Activated B cell treated with CpG ODN at 0.5 μM for 24 hours (primary cell): Measurements from ENCODE around the gene MVB12B. TPM values are rescaled to one million over a fixed set of nuclear protein-coding genes. Genes with fewer than 3 reads are reported as not detected.

Experiments used
- ATAC-seq: fragments of 200-7000 bp; cut with Tn5 transposase; one replicate; pipeline ENCODE4 v1.10.0; 2021; ENCODE audit warnings: low read depth, mild to moderate bottlenecking, moderate library complexity
- CTCF ChIA-PET: fragments of 350-600 bp; sonication (Branson Sonifier 250); formaldehyde crosslinking; loops from one replicate; lab custom pipeline; 2021; ENCODE audit warnings: antibody characterized with exemption; lab: Charles Lee
- POLR2A ChIA-PET: fragments of 350-600 bp; sonication (Branson Sonifier 250); formaldehyde crosslinking; loops from one replicate; lab custom pipeline; 2021; ENCODE audit warnings: antibody characterized with exemption; lab: Charles Lee
- DNase-seq: peaks from one replicate; pipeline ENCODE4 v3.0.0; 2022
- H3K27ac Mint-ChIP-seq: one replicate; pipeline ENCODE4 v1.8.0; 2020; ENCODE audit warnings: mixed read lengths
- H3K27me3 Mint-ChIP-seq: one replicate; pipeline ENCODE4 v1.8.0; 2021; ENCODE audit warnings: mixed read lengths
- H3K36me3 Mint-ChIP-seq: one replicate; pipeline ENCODE4 v1.8.0; 2021; ENCODE audit warnings: low read depth, mixed read lengths
- H3K4me1 Mint-ChIP-seq: one replicate; pipeline ENCODE4 v1.8.0; 2021; ENCODE audit warnings: mixed read lengths
- H3K4me3 Mint-ChIP-seq: one replicate; pipeline ENCODE4 v1.8.0; 2020; ENCODE audit warnings: mild to moderate bottlenecking, mixed read lengths
- H3K9me3 Mint-ChIP-seq: one replicate; pipeline ENCODE4 v1.8.0; 2020; ENCODE audit warnings: mixed read lengths
- intact Hi-C: fragments of 100-400 bp; cut with micrococcal nuclease; formaldehyde crosslinking; loops from one replicate; pipeline ENCODE4 v1.15.1; 2024
- total RNA-seq: library from RNA; stranded (reverse); gene quantifications from 2 replicates; pipeline ENCODE4 v1.2.3, GENCODE V29; 2022
- TF ChIP-seq, protein P1 (sequence below): fragments of 200-600 bp; IDR thresholded peaks from one replicate; pipeline ENCODE4 v1.8.0; 2022; ENCODE audit warnings: antibody characterized with exemption, mild to moderate bottlenecking

MVB12B gene
- total RNA-seq, 1 donor from 2014 or later = 2.5 TPM

DNA sequence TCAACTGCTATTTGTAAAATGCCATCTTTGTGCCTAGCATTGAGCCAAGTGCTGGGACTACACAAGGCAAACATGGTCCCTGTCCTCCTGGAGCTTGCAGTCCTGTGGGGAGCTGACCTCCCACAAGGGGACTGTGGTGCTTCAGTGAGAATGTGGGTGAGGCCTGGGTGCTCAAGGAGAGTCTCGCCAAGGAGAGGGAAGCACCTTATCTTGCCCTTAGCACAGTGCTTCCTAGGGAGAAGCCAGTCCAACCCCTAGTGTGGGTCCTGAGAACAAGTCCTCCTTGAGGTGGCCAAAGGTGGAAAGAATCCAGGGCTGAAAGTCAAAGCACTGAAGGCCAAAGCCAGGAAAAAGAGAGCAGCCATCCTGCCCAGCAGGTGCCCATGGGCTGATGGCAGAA is 31.1 kb upstream of the MVB12B start:
- no peak for DNase-seq
- Mint-ChIP-seq H3K36me3 (no peaks in the 10 kb centered on the region), H3K4me1 (no peaks in the 10 kb centered on the region), H3K9me3 (no peaks in the 10 kb centered on the region), H3K27me3 (peaks cover 12% of the 10 kb centered on the region), H3K27ac (no peak overlapping the region), H3K4me3 (no peak overlapping the region)
- TF ChIP-seq, protein P1, sequence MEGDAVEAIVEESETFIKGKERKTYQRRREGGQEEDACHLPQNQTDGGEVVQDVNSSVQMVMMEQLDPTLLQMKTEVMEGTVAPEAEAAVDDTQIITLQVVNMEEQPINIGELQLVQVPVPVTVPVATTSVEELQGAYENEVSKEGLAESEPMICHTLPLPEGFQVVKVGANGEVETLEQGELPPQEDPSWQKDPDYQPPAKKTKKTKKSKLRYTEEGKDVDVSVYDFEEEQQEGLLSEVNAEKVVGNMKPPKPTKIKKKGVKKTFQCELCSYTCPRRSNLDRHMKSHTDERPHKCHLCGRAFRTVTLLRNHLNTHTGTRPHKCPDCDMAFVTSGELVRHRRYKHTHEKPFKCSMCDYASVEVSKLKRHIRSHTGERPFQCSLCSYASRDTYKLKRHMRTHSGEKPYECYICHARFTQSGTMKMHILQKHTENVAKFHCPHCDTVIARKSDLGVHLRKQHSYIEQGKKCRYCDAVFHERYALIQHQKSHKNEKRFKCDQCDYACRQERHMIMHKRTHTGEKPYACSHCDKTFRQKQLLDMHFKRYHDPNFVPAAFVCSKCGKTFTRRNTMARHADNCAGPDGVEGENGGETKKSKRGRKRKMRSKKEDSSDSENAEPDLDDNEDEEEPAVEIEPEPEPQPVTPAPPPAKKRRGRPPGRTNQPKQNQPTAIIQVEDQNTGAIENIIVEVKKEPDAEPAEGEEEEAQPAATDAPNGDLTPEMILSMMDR = no peak
- CTCF ChIA-PET = interaction anchor here (1.5 kb wide), 1 partner anchor 196 kb away, joined by 5 read pairs; no protein-coding TSS in a partner anchor
- ATAC-seq = no peak
- intact Hi-C loops = no loop called here
- POLR2A ChIA-PET = no interaction called here

DNA sequence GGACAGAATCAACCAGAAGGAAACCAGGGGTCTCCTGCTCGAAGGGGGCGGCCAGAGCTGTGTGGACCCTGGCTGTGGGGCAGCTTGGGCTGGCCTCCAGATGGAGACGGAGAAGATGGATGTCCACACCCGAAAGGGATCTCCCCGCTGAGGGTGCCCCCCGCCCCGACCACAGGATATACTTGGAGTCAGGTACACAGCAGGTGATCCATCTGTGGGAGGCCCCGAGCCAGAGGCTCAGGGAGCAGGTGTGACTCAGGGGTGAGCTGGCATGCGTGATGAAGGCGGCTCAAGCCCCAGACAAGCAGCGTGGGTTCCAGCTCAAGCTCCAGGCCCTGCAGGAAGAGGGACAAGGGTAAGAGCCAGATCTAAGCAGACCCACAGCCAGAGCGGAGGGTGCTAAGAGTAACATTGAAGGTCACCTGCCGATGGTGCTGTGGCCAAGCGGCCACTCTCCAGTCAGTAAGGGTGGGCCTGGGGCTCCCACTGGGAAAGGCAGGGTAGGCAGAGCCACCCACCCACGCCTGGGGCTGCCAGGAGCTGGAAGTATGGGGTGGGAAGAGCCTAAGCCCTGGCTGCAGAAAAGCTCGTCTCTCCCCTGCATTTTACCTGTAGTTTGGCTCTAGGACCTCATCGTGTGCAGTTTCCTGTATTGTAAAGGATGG is 30.6 kb upstream of the MVB12B start:
- DNase-seq (no peak), ATAC-seq (no peak)
- CTCF ChIA-PET = interaction anchor here (1.5 kb wide), 1 partner anchor 195 kb away, joined by 5 read pairs; no protein-coding TSS in a partner anchor
- Mint-ChIP-seq H3K9me3 (no peaks in the 10 kb centered on the region), H3K27me3 (peaks cover 12% of the 10 kb centered on the region), H3K27ac (no peak overlapping the region), H3K4me1 (no peaks in the 10 kb centered on the region), H3K4me3 (no peak overlapping the region), H3K36me3 (no peaks in the 10 kb centered on the region)
- intact Hi-C loops = no loop called here
- POLR2A ChIA-PET = no interaction called here
- TF ChIP-seq, protein P1 = no peak

DNA sequence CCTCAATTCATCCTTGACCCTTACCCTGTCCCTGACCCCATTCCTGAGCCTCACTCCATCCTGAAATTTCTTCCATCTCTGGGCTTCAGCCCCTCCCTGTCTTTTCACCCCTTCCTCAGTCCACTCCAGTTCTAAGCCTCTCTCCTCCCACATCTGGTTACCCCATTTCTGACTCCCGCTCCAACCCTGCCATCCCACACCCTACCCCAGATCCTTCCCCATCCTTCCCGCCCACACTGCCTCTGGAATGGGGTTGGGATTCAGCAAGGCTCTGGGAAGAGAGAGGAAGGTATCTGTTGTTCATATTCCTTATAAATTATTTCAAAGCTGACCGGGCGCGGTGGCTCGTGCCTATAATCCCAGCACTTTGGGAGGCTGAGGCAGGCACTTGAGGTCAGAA is 29.9 kb upstream of the MVB12B start:
- no peak overlapping the region for H3K4me3 Mint-ChIP-seq
- H3K27ac Mint-ChIP-seq = no peak overlapping the region
- no peaks in the 10 kb centered on the region for H3K9me3 Mint-ChIP-seq
- CTCF ChIA-PET = interaction anchor here (1.5 kb wide), 1 partner anchor 195 kb away, joined by 5 read pairs; no protein-coding TSS in a partner anchor
- POLR2A ChIA-PET = no interaction called here
- intact Hi-C loops = no loop called here
- H3K4me1 Mint-ChIP-seq = no peaks in the 10 kb centered on the region
- peaks cover 12% of the 10 kb centered on the region for H3K27me3 Mint-ChIP-seq
- H3K36me3 Mint-ChIP-seq = no peaks in the 10 kb centered on the region
- no peak for DNase-seq
- ATAC-seq = no peak
- TF ChIP-seq, protein P1 = no peak

DNA sequence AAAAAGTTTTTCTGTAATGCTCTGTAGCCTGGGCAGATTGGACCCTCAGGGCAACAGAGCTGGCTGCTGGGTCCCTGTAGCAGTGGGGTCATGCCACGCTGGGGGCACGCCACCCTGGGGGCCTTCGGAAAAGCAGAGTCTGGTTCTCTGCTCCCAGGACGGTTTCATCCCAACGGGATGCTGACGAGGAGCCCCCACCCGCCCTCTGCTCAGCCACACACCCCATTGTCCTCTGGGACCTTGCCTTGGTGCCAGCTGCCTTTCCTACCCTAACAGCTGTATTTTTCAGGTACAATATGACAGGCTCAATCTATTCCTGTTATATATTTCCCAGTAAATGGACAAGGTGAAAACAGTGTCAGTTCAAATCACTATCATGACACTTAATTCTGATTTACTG is 29.0 kb upstream of the MVB12B start:
- CTCF ChIA-PET = interaction anchor here (0.7 kb wide), 1 partner anchor 193 kb away, joined by 3 read pairs; no protein-coding TSS in a partner anchor

More for the DNA sequence above, 29.0 kb upstream of the MVB12B start:
- no peak for DNase-seq
- intact Hi-C loops = no loop called here
- Mint-ChIP-seq H3K36me3 (no peaks in the 10 kb centered on the region), H3K9me3 (no peaks in the 10 kb centered on the region), H3K4me1 (no peaks in the 10 kb centered on the region), H3K4me3 (no peak overlapping the region), H3K27me3 (peaks cover 12% of the 10 kb centered on the region), H3K27ac (no peak overlapping the region)
- TF ChIP-seq, protein P1 = no peak
- no peak for ATAC-seq
- POLR2A ChIA-PET = no interaction called here
